ENCODE results near the gene MARCOL. TPM values are rescaled to one million over a fixed set of nuclear protein-coding genes. Genes with fewer than 3 reads are reported as not detected.

MARCOL gene
- total and polyA plus RNA-seq, 4 donors: not detected

DNA sequence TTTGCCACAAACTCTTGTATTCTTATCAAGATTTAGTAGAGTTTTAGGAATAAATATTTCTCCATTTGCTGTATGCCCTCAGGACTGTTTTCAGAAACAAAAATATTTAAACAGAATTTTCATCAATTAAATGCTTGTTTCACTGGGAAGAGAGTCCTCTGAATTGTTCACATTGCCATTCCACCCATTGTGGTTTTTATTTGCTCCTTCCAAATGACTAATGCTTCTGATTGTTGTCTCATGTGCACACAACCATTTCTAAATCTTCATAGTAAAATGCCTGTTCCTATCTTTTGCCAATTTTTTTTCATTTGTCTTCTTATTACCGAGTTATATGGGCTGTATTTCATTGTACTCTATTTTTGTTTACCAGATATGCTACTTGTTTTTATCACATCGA, 10.6 kb downstream of the MARCOL start:
- Histone ChIP-seq H3K27me3 (ENCODE audit: control insufficient read depth in 3 of 3, insufficient read depth in 3 of 3, low read length in 2 of 3) (no peaks in the 10 kb centered on the region), H3K9me3 (ENCODE audit: control insufficient read depth in 4 of 4, insufficient read depth in 3 of 4, low read length in 3 of 4) (no peaks in the 10 kb centered on the region), H3K9ac (ENCODE audit: insufficient read depth in 1 of 2, low read length in 2 of 2) (no peak overlapping the region), H3K36me3 (ENCODE audit: control insufficient read depth in 4 of 4, insufficient read depth in 4 of 4, low read length in 4 of 4) (no peaks in the 10 kb centered on the region), H3K27ac (ENCODE audit: low read depth in 1 of 2, low read length in 1 of 2) (no peak overlapping the region), H3K4me3 (no peak overlapping the region), H3K4me1 (ENCODE audit: control insufficient read depth in 5 of 5, insufficient read depth in 5 of 5, low read length in 5 of 5) (no peaks in the 10 kb centered on the region)
- DNase-seq (no peak), ATAC-seq (ENCODE audit: insufficient read depth, low FRiP score) (no peak)
- 85 to 89% methylated on average over 2 of the region's 2 CpGs for WGBS, 2 donors
- TF ChIP-seq, protein P1, sequence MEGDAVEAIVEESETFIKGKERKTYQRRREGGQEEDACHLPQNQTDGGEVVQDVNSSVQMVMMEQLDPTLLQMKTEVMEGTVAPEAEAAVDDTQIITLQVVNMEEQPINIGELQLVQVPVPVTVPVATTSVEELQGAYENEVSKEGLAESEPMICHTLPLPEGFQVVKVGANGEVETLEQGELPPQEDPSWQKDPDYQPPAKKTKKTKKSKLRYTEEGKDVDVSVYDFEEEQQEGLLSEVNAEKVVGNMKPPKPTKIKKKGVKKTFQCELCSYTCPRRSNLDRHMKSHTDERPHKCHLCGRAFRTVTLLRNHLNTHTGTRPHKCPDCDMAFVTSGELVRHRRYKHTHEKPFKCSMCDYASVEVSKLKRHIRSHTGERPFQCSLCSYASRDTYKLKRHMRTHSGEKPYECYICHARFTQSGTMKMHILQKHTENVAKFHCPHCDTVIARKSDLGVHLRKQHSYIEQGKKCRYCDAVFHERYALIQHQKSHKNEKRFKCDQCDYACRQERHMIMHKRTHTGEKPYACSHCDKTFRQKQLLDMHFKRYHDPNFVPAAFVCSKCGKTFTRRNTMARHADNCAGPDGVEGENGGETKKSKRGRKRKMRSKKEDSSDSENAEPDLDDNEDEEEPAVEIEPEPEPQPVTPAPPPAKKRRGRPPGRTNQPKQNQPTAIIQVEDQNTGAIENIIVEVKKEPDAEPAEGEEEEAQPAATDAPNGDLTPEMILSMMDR (IDR thresholded peaks at IDR 0.05; ENCODE audit: control extremely low read depth, extremely low read depth): no peak

DNA sequence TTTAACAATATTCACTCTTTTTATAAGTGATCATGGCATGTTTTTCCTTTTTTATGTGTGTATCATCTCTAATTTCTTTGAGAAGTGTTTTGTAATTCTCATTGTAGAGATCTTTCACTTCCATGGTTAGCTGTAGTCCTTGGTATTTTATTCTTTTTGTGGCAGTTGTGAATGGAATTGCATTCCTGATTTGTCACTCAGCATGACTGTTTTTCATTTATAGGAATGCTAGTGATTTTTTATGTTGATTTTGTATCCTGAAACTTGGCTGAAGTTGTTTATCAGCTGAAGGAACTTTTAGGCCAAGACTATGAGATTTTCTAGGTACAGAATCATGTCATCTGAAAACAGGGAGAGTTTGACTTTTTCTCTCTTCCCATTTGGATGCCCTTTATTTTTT, 17.1 kb downstream of the MARCOL start:
- no peak overlapping the region for H3K9ac ChIP-seq (ENCODE audit: insufficient read depth in 1 of 2, low read length in 2 of 2)
- H3K36me3 ChIP-seq (ENCODE audit: control insufficient read depth in 4 of 4, insufficient read depth in 4 of 4, low read length in 4 of 4): no peaks in the 10 kb centered on the region
- TF ChIP-seq, protein P1 (IDR thresholded peaks at IDR 0.05; ENCODE audit: control extremely low read depth, extremely low read depth): no peak
- no peaks in the 10 kb centered on the region for H3K4me1 ChIP-seq (ENCODE audit: control insufficient read depth in 5 of 5, insufficient read depth in 5 of 5, low read length in 5 of 5)
- no peak for ATAC-seq (ENCODE audit: insufficient read depth, low FRiP score)
- H3K4me3 ChIP-seq: no peak overlapping the region
- H3K27me3 ChIP-seq (ENCODE audit: control insufficient read depth in 3 of 3, insufficient read depth in 3 of 3, low read length in 2 of 3): no peaks in the 10 kb centered on the region
- H3K27ac ChIP-seq (ENCODE audit: low read depth in 1 of 2, low read length in 1 of 2): no peak overlapping the region
- DNase-seq: no peak
- H3K9me3 ChIP-seq (ENCODE audit: control insufficient read depth in 4 of 4, insufficient read depth in 3 of 4, low read length in 3 of 4): peaks cover 0 to 20% (median 4%) of the 10 kb centered on the region in 4 donors

GRCh38 chr5:148259288-148259687, 21.0 kb downstream of the MARCOL start:
- no peak for DNase-seq
- no peaks in the 10 kb centered on the region for H3K27me3 ChIP-seq (ENCODE audit: control insufficient read depth in 3 of 3, insufficient read depth in 3 of 3, low read length in 2 of 3)
- WGBS, 2 donors: 68 to 75% methylated on average over 2 of the region's 2 CpGs
- no peak for ATAC-seq (ENCODE audit: insufficient read depth, low FRiP score)
- no peak overlapping the region for H3K4me3 ChIP-seq
- H3K27ac ChIP-seq (ENCODE audit: low read depth in 1 of 2, low read length in 1 of 2): no peak overlapping the region
- no peaks in the 10 kb centered on the region for H3K4me1 ChIP-seq (ENCODE audit: control insufficient read depth in 5 of 5, insufficient read depth in 5 of 5, low read length in 5 of 5)
- H3K9me3 ChIP-seq (ENCODE audit: control insufficient read depth in 4 of 4, insufficient read depth in 3 of 4, low read length in 3 of 4): peaks cover 0 to 20% (median 4%) of the 10 kb centered on the region in 4 donors
- TF ChIP-seq, protein P1 (IDR thresholded peaks at IDR 0.05; ENCODE audit: control extremely low read depth, extremely low read depth): no peak
- no peak overlapping the region for H3K9ac ChIP-seq (ENCODE audit: insufficient read depth in 1 of 2, low read length in 2 of 2)
- H3K36me3 ChIP-seq (ENCODE audit: control insufficient read depth in 4 of 4, insufficient read depth in 4 of 4, low read length in 4 of 4): no peaks in the 10 kb centered on the region

GRCh38 chr5:148261221-148261620, 22.9 kb downstream of the MARCOL start:
- TF ChIP-seq, protein P1 (IDR thresholded peaks at IDR 0.05; ENCODE audit: control extremely low read depth, extremely low read depth): no peak
- H3K36me3 ChIP-seq (ENCODE audit: control insufficient read depth in 4 of 4, insufficient read depth in 4 of 4, low read length in 4 of 4): no peaks in the 10 kb centered on the region
- H3K9ac ChIP-seq (ENCODE audit: insufficient read depth in 1 of 2, low read length in 2 of 2): no peak overlapping the region
- no peaks in the 10 kb centered on the region for H3K27me3 ChIP-seq (ENCODE audit: control insufficient read depth in 3 of 3, insufficient read depth in 3 of 3, low read length in 2 of 3)
- H3K27ac ChIP-seq (ENCODE audit: low read depth in 1 of 2, low read length in 1 of 2): no peak overlapping the region
- H3K4me3 ChIP-seq: no peak overlapping the region
- ATAC-seq (ENCODE audit: insufficient read depth, low FRiP score): no peak
- H3K4me1 ChIP-seq (ENCODE audit: control insufficient read depth in 5 of 5, insufficient read depth in 5 of 5, low read length in 5 of 5): no peaks in the 10 kb centered on the region
- peaks cover 0 to 11% (median 4%) of the 10 kb centered on the region in 4 donors for H3K9me3 ChIP-seq (ENCODE audit: control insufficient read depth in 4 of 4, insufficient read depth in 3 of 4, low read length in 3 of 4)
- no peak for DNase-seq
